NCI-H2107 (cell line): ENCODE measurements around the gene KLHL10.

Source experiments
- DNase-seq: peaks from one replicate; lab custom pipeline; 2025; lab: John Stamatoyannopoulos, UW

The KLHL10 gene

GRCh38 chr17:41895617-41896016, 58.0 kb downstream of the KLHL10 start:
- no peak for DNase-seq

GRCh38 chr17:41896726-41897125, 59.1 kb downstream of the KLHL10 start:
- DNase-seq, result no peak
